MM.1S (cell line): Measurements from ENCODE around the gene CTDSP2.

ENCODE experiments used
- DNase-seq: peaks from one replicate; pipeline ENCODE4 v3.0.0-alpha.2; 2015
- H2AFZ ChIP-seq: fragments of 300-600 bp; sonication (generic); 2 replicates; pipeline ENCODE4 v1.6.0; 2016; ENCODE audit warnings: antibody characterized with exemption, low read length
- H3F3A ChIP-seq: fragments of 300-600 bp; sonication (generic); 2 replicates; pipeline ENCODE4 v1.6.1; 2016; ENCODE audit warnings: mild to moderate bottlenecking, antibody characterized with exemption, low read length, moderate library complexity, mixed read lengths; ENCODE audit not compliant: insufficient read depth
- H3K27ac ChIP-seq: fragments of 300-600 bp; sonication (generic); 2 replicates; pipeline ENCODE4 v1.5.1; 2016; ENCODE audit warnings: mild to moderate bottlenecking, low read length
- H3K27me3 ChIP-seq: fragments of 300-600 bp; sonication (generic); replicated peaks from 2 replicates; pipeline ENCODE4 v1.6.0; 2016; ENCODE audit warnings: low read length; ENCODE audit not compliant: insufficient read depth
- H3K36me3 ChIP-seq: fragments of 300-600 bp; sonication (generic); replicated peaks from 2 replicates; pipeline ENCODE4 v1.6.1; 2016; ENCODE audit warnings: mild to moderate bottlenecking, low read length, mixed read lengths; ENCODE audit not compliant: insufficient read depth
- H3K4me1 ChIP-seq: fragments of 300-600 bp; sonication (generic); 2 replicates; pipeline ENCODE4 v1.6.1; 2016; ENCODE audit warnings: low read length, mixed read lengths
- H3K4me2 ChIP-seq: fragments of 300-600 bp; sonication (generic); 2 replicates; pipeline ENCODE4 v1.6.0; 2016; ENCODE audit warnings: low read depth, low read length
- H3K4me3 ChIP-seq: fragments of 300-600 bp; sonication (generic); 2 replicates; pipeline ENCODE4 v1.5.1; 2016; ENCODE audit warnings: low read length, mixed read lengths
- H3K79me2 ChIP-seq: fragments of 300-600 bp; sonication (generic); 2 replicates; pipeline ENCODE4 v1.6.1; 2016; ENCODE audit warnings: mixed run types, low read length, mixed read lengths
- H3K9ac ChIP-seq: fragments of 300-600 bp; sonication (generic); 2 replicates; pipeline ENCODE4 v1.6.1; 2016; ENCODE audit warnings: low read length, mixed read lengths
- H3K9me2 ChIP-seq: fragments of 300-600 bp; sonication (generic); replicated peaks from 2 replicates; pipeline ENCODE4 v1.6.1; 2016; ENCODE audit warnings: mild to moderate bottlenecking, low read length, mixed read lengths; ENCODE audit not compliant: insufficient read depth
- H3K9me3 ChIP-seq: fragments of 300-600 bp; sonication (generic); replicated peaks from 2 replicates; pipeline ENCODE4 v1.6.1; 2016; ENCODE audit warnings: mild to moderate bottlenecking, low read length, mixed read lengths; ENCODE audit not compliant: insufficient read depth
- H4K20me1 ChIP-seq: fragments of 300-600 bp; sonication (generic); 2 replicates; pipeline ENCODE4 v1.6.1; 2016; ENCODE audit warnings: mild to moderate bottlenecking, low read length, moderate library complexity, mixed read lengths; ENCODE audit not compliant: insufficient read depth
- EZH2 ChIP-seq: fragments of 300-600 bp; sonication (generic); optimal IDR thresholded peaks from 2 replicates; pipeline ENCODE3; 2017; ENCODE audit warnings: low read depth, mild to moderate bottlenecking, antibody characterized with exemption, low read length, mixed read lengths
- EZH2phosphoT487 ChIP-seq: fragments of 300-600 bp; sonication (generic); IDR thresholded peaks from 2 replicates; pipeline ENCODE4 v1.6.1; 2018; ENCODE audit warnings: antibody characterized with exemption, low read length
- TF ChIP-seq, protein P1 (sequence below): fragments of 300-600 bp; sonication (generic); IDR thresholded peaks from 2 replicates; pipeline ENCODE4 v1.5.1; 2016; ENCODE audit warnings: antibody characterized with exemption, low read length, mixed read lengths

CTDSP2 gene

DNA sequence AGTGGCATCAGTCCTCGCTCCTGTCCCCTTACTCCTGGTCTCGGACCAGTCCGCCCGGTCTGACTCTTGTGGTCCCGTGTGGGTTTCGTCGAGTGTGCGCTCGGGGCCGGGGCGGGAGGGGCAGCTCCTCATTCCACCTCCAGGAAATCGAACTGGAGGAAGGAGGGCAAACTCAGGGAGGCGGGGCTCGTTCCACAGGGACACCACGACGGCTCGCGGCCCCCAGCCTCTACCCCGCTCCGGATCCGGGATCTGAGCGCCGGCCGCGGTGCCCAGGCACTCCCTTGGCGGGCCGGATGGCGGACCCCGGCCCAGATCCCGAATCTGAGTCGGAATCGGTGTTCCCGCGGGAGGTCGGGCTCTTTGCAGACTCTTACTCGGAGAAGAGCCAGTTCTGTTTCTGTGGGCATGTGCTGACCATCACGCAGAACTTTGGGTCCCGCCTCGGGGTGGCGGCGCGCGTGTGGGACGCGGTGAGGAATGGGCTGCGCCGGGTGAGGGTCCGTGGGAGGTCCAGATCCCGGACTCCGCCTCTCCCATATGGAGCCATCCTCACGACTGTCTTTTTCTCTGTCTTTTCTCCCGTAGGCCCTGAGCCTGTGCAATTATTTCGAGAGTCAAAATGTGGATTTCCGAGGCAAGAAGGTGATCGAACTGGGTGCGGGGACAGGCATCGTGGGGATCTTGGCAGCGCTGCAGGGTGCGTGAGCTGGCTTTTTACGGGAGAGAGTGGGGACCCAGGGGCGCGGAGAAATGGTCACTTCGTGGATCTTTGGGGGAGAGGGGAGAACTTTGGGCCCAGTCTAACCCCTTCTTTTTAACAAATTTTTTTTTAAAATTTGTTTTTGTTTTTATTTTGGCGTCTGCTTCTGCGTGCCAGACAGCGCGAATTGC, 73.9 kb downstream of the CTDSP2 start, which contains the start of gene EEF1AKMT3:
EEF1AKMT3 (plus strand) TSS at position 186 of the 894 bp plus-strand sequence; CDS start at position 297, 111 bp downstream.
- H3K27me3 ChIP-seq = no peaks in the 10 kb centered on the region
- H3K4me3 ChIP-seq = peak within 1 kb of the TSS; percentile 97
- no peaks in the 10 kb centered on the region for H4K20me1 ChIP-seq
- no peaks in the 10 kb centered on the region for H3K9me3 ChIP-seq
- no peaks in the 10 kb centered on the region for H3K9me2 ChIP-seq
- H3K79me2 ChIP-seq = peaks cover 12% of the 10 kb centered on the region
- H2AFZ ChIP-seq = peak within 1 kb of the TSS; percentile 99
- 0 out of 2 replicates have a peak, but pooled peaks cover 4% of the 10 kb centered on the region for H3K4me1 ChIP-seq
- no peaks in the 10 kb centered on the region; the same call in 1 of the 2 replicates for H3K36me3 ChIP-seq
- H3F3A ChIP-seq = peaks cover 4% of the 10 kb centered on the region; the same call in 1 of the 2 replicates
- H3K9ac ChIP-seq = peak within 1 kb of the TSS; percentile 97
- H3K27ac ChIP-seq = peak within 1 kb of the TSS; percentile 95
- H3K4me2 ChIP-seq = peak within 1 kb of the TSS; percentile 94
- DNase-seq = peak; percentile 33
- TF ChIP-seq EZH2 (no peak), EZH2phosphoT487 (no peak)
- TF ChIP-seq, protein P1, sequence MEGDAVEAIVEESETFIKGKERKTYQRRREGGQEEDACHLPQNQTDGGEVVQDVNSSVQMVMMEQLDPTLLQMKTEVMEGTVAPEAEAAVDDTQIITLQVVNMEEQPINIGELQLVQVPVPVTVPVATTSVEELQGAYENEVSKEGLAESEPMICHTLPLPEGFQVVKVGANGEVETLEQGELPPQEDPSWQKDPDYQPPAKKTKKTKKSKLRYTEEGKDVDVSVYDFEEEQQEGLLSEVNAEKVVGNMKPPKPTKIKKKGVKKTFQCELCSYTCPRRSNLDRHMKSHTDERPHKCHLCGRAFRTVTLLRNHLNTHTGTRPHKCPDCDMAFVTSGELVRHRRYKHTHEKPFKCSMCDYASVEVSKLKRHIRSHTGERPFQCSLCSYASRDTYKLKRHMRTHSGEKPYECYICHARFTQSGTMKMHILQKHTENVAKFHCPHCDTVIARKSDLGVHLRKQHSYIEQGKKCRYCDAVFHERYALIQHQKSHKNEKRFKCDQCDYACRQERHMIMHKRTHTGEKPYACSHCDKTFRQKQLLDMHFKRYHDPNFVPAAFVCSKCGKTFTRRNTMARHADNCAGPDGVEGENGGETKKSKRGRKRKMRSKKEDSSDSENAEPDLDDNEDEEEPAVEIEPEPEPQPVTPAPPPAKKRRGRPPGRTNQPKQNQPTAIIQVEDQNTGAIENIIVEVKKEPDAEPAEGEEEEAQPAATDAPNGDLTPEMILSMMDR = no peak

DNA sequence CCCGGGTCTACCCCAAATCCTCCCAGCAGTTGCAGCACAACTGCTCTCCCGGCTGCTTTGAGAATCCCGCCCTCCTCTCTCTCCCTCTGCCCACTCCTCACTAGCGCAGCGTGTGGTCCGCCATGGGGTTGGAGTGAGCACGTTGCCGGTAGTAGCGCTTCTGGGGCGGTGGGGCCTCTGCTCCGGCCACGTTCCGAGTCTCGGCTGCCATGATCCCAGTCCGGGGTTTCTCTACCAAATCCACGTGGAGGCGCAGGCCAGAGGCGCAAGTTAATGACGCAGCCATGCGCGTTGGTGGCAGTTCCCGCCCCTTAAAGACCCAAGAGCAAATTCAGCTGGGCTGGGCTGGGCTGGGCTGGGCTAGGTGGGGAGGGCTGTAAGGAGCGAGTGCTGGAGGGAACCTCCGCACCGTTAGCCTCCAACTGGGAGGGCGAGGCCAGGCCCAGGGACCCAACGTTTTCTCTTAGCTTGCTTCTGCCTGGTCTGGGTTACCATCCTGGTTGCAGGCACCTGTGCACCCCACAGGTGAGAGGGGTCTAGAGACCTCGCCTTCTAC, 74.6 kb downstream of the CTDSP2 start, which contains the start of gene METTL1:
METTL1 (minus strand) TSS at position 233 of the 556 bp plus-strand sequence; CDS start at position 211, 22 bp downstream.
- Histone ChIP-seq H4K20me1 (no peaks in the 10 kb centered on the region), H3K27me3 (0 out of 2 replicates have a peak, but pooled peaks cover 2% of the 10 kb centered on the region), H3K4me1 (0 out of 2 replicates have a peak, but pooled peaks cover 4% of the 10 kb centered on the region), H3F3A (peaks cover 4% of the 10 kb centered on the region; the same call in 1 of the 2 replicates), H3K9me3 (no peaks in the 10 kb centered on the region), H3K79me2 (peaks cover 12% of the 10 kb centered on the region), H3K36me3 (no peaks in the 10 kb centered on the region; the same call in 1 of the 2 replicates), H2AFZ (peak within 1 kb of the TSS; percentile 99), H3K9me2 (no peaks in the 10 kb centered on the region), H3K27ac (peak within 1 kb of the TSS; percentile 95), H3K9ac (peak within 1 kb of the TSS; percentile 97), H3K4me2 (peak within 1 kb of the TSS; percentile 94), H3K4me3 (peak within 1 kb of the TSS; percentile 97)
- TF ChIP-seq, protein P1 = no peak
- no peak for TF ChIP-seq EZH2
- no peak for TF ChIP-seq EZH2phosphoT487
- peak; percentile 98 for DNase-seq

DNA sequence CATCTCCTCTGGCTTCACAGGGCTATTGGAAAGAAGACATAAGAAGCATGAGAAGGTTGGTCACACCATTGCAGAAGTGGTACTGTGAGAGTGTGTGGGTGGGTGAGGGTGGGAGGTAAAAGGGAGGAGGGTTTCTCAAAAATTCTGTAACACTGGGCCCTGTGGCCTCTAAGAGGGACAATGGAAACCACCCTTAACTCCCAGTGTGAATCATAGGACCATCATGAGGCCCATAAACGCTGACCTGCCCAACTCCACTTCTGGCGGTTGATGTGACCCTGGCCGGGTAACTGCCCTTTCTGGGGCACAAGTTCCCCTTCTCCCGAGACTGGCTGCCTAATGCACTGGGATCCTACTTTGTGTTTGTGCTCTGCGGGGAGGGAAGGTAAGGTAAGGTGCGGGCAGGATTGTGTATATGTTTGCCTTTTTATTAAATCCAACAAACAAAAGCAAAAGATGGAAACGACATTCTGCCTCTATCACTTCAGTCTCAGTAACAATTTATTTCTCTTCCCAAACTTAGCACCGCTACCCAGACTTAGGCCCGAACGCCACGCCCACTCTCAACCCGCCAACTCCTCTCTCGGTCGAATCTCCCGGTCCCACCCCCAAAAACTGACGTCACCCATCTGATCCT, 75.2 kb downstream of the CTDSP2 start:
- peak overlapping the region; percentile 94 for H3K4me2 ChIP-seq
- H3K79me2 ChIP-seq = peaks cover 12% of the 10 kb centered on the region
- no peaks in the 10 kb centered on the region; the same call in 1 of the 2 replicates for H3K36me3 ChIP-seq
- no peaks in the 10 kb centered on the region for H3K9me3 ChIP-seq
- no peaks in the 10 kb centered on the region for H4K20me1 ChIP-seq
- H3K9ac ChIP-seq = peak overlapping the region; percentile 97
- H3K27me3 ChIP-seq = peaks cover 8% of the 10 kb centered on the region
- 0 out of 2 replicates have a peak, but pooled peaks cover 4% of the 10 kb centered on the region for H3K4me1 ChIP-seq
- H2AFZ ChIP-seq = peak overlapping the region; percentile 95
- peaks cover 4% of the 10 kb centered on the region; the same call in 1 of the 2 replicates for H3F3A ChIP-seq
- no peak for TF ChIP-seq EZH2phosphoT487
- TF ChIP-seq, protein P1 = no peak
- TF ChIP-seq EZH2 = no peak
- H3K4me3 ChIP-seq = peak overlapping the region; percentile 97
- H3K27ac ChIP-seq = peak overlapping the region; percentile 95
- peak; percentile 92 for DNase-seq
- no peaks in the 10 kb centered on the region for H3K9me2 ChIP-seq
